ENCODE data around the gene MEIOC. TPM values are rescaled to one million over a fixed set of nuclear protein-coding genes. Genes with fewer than 3 reads are reported as not detected.

MEIOC gene
- total and polyA plus RNA-seq, 2 donors (not counting 1 experiment from before 2014, with no cell fraction given), result 0.12 TPM; not detected in 1

DNA sequence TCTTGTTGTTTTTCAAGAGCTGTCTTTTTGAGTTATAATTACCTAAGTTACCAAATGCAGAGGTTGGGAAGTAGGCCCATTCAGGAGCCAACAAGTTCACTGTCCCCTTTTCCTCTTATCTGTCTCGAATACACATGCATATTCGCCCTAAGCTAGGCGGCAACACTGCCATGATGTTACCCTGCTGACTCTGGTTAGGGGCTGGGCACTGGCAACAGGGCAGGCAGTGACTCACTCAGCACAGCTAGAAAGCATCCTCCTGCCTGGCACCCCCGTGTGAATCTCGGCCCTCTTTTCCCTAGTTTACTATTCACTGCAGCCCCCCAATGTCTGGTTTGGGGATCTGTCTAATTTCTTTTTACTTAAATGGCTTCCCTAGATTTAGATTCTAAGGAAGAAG lies 66.0 kb downstream of the MEIOC start:
- no peak for TF ChIP-seq CTCF (IDR thresholded peaks at IDR 0.05)
- TF ChIP-seq EZH2 (IDR thresholded peaks at IDR 0.05; ENCODE audit: borderline replicate concordance, insufficient read depth, low read depth, low read length, poor library complexity, severe bottlenecking), result no peak
- Mint-ChIP-seq H3K9me3 (ENCODE audit: insufficient read depth) (no peaks in the 10 kb centered on the region), H3K27me3 (no peaks in the 10 kb centered on the region), H3K27ac (no peak overlapping the region), H3K4me1 (no peaks in the 10 kb centered on the region), H3K4me3 (no peak overlapping the region)
- no peak overlapping the region for H3K9ac ChIP-seq (ENCODE audit: low read length)
- no peak for ATAC-seq (ENCODE audit: low read depth)
- H3K36me3 ChIP-seq (replicated peaks in 1 of 2; ENCODE audit: control extremely low read depth in 1 of 2, control insufficient read depth in 1 of 2, extremely low read depth in 1 of 2, insufficient read depth in 2 of 2, low read length in 1 of 2), result peaks cover 0 to 7% of the 10 kb centered on the region in 2 experiments
- no peaks in the 10 kb centered on the region for H3K79me2 ChIP-seq (ENCODE audit: control insufficient read depth, insufficient read depth, low read length)
- H4K20me1 ChIP-seq (ENCODE audit: control insufficient read depth, insufficient read depth, low read length, poor library complexity, severe bottlenecking), result no peaks in the 10 kb centered on the region
- no peak for DNase-seq
- intact Hi-C loops (cut with micrococcal nuclease), result no loop called here
- H2AFZ ChIP-seq (ENCODE audit: insufficient read depth, low read depth, low read length, poor library complexity, severe bottlenecking), result no peak overlapping the region
- H3K4me1 ChIP-seq (ENCODE audit: control insufficient read depth in 2 of 2, insufficient read depth in 2 of 2, low read length in 2 of 2), result no peaks in the 10 kb centered on the region
- H3K4me2 ChIP-seq (replicated peaks; ENCODE audit: low read depth, low read length, poor library complexity, severe bottlenecking), result no peak overlapping the region
- WGBS (ENCODE audit: insufficient coverage), result 95% methylated on average over 3 of the region's 5 CpGs
- ChIA-PET CTCF (interaction anchor here (0.7 kb wide), 1 partner anchor 55 kb away, joined by 3 read pairs; no protein-coding TSS in a partner anchor), POLR2A (no interaction called here)
- no peaks in the 10 kb centered on the region for H3K9me3 ChIP-seq (ENCODE audit: control extremely low read depth in 1 of 3, control insufficient read depth in 2 of 3, insufficient read depth in 1 of 3, low read length in 2 of 3)
- no peak overlapping the region for H3K27ac ChIP-seq (ENCODE audit: low read length in 2 of 2)
- no peaks in the 10 kb centered on the region for H3K27me3 ChIP-seq (replicated peaks in 1 of 4; ENCODE audit: control extremely low read depth in 1 of 4, control insufficient read depth in 3 of 4, insufficient read depth in 4 of 4, low read length in 3 of 4)
- no peak overlapping the region for H3K4me3 ChIP-seq (ENCODE audit: control extremely low read depth in 1 of 5, extremely low read depth in 1 of 5, insufficient read depth in 1 of 5, low read depth in 2 of 5, low read length in 4 of 5)

Small RNAs within 50 kb of the gene (small RNA-seq; reads per million reads assigned to genes)
- not detected for gene RN7SL819P (ENCODE audit: insufficient read length, low read depth, low replicate concordance)
- gene SMCO4P1 (ENCODE audit: insufficient read length, low read depth, low replicate concordance), result not detected

Other genes starting within 250 kb of the MEIOC start
- gene GPATCH8, start 153.1 kb upstream of the MEIOC start, total RNA-seq, result 83.4 and 105 TPM in 2 replicates
- 26.3 and 28.3 TPM in 2 replicates for gene GPATCH8, start 153.1 kb upstream of the MEIOC start, polyA plus RNA-seq
- 2.3 and 2.5 TPM in 2 replicates for gene FZD2, start 99.0 kb upstream of the MEIOC start, total RNA-seq
- 1.1 and 1.6 TPM in 2 replicates for gene FZD2, start 99.0 kb upstream of the MEIOC start, polyA plus RNA-seq
- 21.9 and 22.7 TPM in 2 replicates for gene CCDC43, start 33.3 kb downstream of the MEIOC start, total RNA-seq
- 3.3 and 5.9 TPM in 2 replicates for gene CCDC43, start 33.3 kb downstream of the MEIOC start, polyA plus RNA-seq
- gene DBF4B, start 52.2 kb downstream of the MEIOC start, total RNA-seq, result 13.8 and 15.9 TPM in 2 replicates
- gene DBF4B, start 52.2 kb downstream of the MEIOC start, polyA plus RNA-seq, result 7.3 and 10.9 TPM in 2 replicates
- gene ADAM11, start 102.5 kb downstream of the MEIOC start, total RNA-seq, result 0.34 and 0.39 TPM in 2 replicates
- gene ADAM11, start 102.5 kb downstream of the MEIOC start, polyA plus RNA-seq, result 0.62 and 1.00 TPM in 2 replicates
- not detected in 2 replicates for gene GJC1, start 173.8 kb downstream of the MEIOC start, total RNA-seq
- gene GJC1, start 173.8 kb downstream of the MEIOC start, polyA plus RNA-seq, result not detected in 2 replicates
- gene HIGD1B, start 191.4 kb downstream of the MEIOC start, total RNA-seq, result not detected in 2 replicates
- gene HIGD1B, start 191.4 kb downstream of the MEIOC start, polyA plus RNA-seq, result not detected in 2 replicates
- 133 and 137 TPM in 2 replicates for gene EFTUD2, start 243.0 kb downstream of the MEIOC start, total RNA-seq
- 43.2 and 64.4 TPM in 2 replicates for gene EFTUD2, start 243.0 kb downstream of the MEIOC start, polyA plus RNA-seq

Data from B cell (primary cell).